Activated B cell treated with CpG ODN at 0.5 μM for 24 hours (primary cell): ENCODE measurements around the gene IGF1R. TPM values are rescaled to one million over a fixed set of nuclear protein-coding genes. Genes with fewer than 3 reads are reported as not detected.

Source experiments
- ATAC-seq: fragments of 200-7000 bp; cut with Tn5 transposase; one replicate; pipeline ENCODE4 v1.10.0; 2021; ENCODE audit warnings: low read depth, mild to moderate bottlenecking, moderate library complexity
- CTCF ChIA-PET: fragments of 350-600 bp; sonication (Branson Sonifier 250); formaldehyde crosslinking; loops from one replicate; lab custom pipeline; 2021; ENCODE audit warnings: antibody characterized with exemption; lab: Charles Lee
- POLR2A ChIA-PET: fragments of 350-600 bp; sonication (Branson Sonifier 250); formaldehyde crosslinking; loops from one replicate; lab custom pipeline; 2021; ENCODE audit warnings: antibody characterized with exemption; lab: Charles Lee
- DNase-seq: peaks from one replicate; pipeline ENCODE4 v3.0.0; 2022
- H3K27ac Mint-ChIP-seq: one replicate; pipeline ENCODE4 v1.8.0; 2020; ENCODE audit warnings: mixed read lengths
- H3K27me3 Mint-ChIP-seq: one replicate; pipeline ENCODE4 v1.8.0; 2021; ENCODE audit warnings: mixed read lengths
- H3K36me3 Mint-ChIP-seq: one replicate; pipeline ENCODE4 v1.8.0; 2021; ENCODE audit warnings: low read depth, mixed read lengths
- H3K4me1 Mint-ChIP-seq: one replicate; pipeline ENCODE4 v1.8.0; 2021; ENCODE audit warnings: mixed read lengths
- H3K4me3 Mint-ChIP-seq: one replicate; pipeline ENCODE4 v1.8.0; 2020; ENCODE audit warnings: mild to moderate bottlenecking, mixed read lengths
- H3K9me3 Mint-ChIP-seq: one replicate; pipeline ENCODE4 v1.8.0; 2020; ENCODE audit warnings: mixed read lengths
- intact Hi-C: fragments of 100-400 bp; cut with micrococcal nuclease; formaldehyde crosslinking; loops from one replicate; pipeline ENCODE4 v1.15.1; 2024
- total RNA-seq: library from RNA; stranded (reverse); gene quantifications from 2 replicates; pipeline ENCODE4 v1.2.3, GENCODE V29; 2022
- TF ChIP-seq, protein P1 (sequence below): fragments of 200-600 bp; IDR thresholded peaks from one replicate; pipeline ENCODE4 v1.8.0; 2022; ENCODE audit warnings: antibody characterized with exemption, mild to moderate bottlenecking

Gene IGF1R
- total RNA-seq, 1 donor from 2014 or later, result 6.7 TPM

- no peak for ATAC-seq
- no peak overlapping the region for H3K4me3 Mint-ChIP-seq
- H3K27me3 Mint-ChIP-seq, result peaks cover 10% of the 10 kb centered on the region
- DNase-seq, result no peak
- peaks cover 9% of the 10 kb centered on the region for H3K4me1 Mint-ChIP-seq
- H3K27ac Mint-ChIP-seq, result no peak overlapping the region
- CTCF ChIA-PET, result interaction anchor here (1.5 kb wide), 1 partner anchor 9 kb away, joined by 5 read pairs; no protein-coding TSS in a partner anchor
- TF ChIP-seq, protein P1, sequence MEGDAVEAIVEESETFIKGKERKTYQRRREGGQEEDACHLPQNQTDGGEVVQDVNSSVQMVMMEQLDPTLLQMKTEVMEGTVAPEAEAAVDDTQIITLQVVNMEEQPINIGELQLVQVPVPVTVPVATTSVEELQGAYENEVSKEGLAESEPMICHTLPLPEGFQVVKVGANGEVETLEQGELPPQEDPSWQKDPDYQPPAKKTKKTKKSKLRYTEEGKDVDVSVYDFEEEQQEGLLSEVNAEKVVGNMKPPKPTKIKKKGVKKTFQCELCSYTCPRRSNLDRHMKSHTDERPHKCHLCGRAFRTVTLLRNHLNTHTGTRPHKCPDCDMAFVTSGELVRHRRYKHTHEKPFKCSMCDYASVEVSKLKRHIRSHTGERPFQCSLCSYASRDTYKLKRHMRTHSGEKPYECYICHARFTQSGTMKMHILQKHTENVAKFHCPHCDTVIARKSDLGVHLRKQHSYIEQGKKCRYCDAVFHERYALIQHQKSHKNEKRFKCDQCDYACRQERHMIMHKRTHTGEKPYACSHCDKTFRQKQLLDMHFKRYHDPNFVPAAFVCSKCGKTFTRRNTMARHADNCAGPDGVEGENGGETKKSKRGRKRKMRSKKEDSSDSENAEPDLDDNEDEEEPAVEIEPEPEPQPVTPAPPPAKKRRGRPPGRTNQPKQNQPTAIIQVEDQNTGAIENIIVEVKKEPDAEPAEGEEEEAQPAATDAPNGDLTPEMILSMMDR, result no peak
- POLR2A ChIA-PET, result interaction anchor here (0.7 kb wide), 1 partner anchor 19 kb away, joined by 6 read pairs; no protein-coding TSS in a partner anchor
- intact Hi-C loops, result no loop called here
- H3K36me3 Mint-ChIP-seq, result no peaks in the 10 kb centered on the region
- no peaks in the 10 kb centered on the region for H3K9me3 Mint-ChIP-seq
Measured at GRCh38 chr15:98872774-98873173, 224.4 kb downstream of the IGF1R start.

DNA sequence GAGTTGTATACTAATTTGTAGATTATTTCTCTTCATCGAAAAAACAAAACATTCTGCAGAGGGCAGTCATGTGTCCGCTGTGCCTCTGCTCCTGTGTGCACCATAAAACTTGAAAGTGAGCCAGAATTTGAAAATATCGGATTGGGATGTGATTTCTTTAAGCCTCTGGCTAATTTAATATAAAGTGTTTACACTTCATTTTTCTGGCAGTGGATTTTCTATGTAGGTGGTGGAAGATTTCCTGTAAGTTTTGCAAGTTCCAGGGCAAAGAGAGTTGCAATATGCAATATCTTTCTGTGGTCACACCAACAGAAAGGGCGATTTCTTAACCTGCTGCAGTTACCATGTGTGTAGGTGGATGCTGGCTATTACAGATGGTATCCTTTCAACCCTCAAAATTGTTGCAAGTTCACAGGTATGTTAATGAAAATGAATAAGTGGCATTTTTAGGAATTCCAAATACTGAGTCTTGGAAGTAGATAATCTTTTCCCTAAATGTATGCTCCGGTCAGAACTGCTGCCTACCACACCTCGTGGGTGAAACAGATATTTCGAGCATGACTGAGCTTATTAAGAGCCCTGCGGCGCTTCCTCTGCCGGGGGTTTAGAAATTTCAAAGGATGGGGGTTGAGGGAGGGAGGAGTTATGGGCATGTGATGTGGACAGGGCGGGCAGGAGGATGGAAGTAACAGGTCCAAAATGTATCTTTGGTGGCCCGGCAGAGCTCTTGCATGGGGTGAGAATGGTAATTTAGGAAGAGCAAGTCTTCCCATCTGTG lies 225.3 kb downstream of the IGF1R start:
- peaks cover 10% of the 10 kb centered on the region for H3K27me3 Mint-ChIP-seq
- no peak for ATAC-seq

GRCh38 chr15:98874370-98874769 lies 226.0 kb downstream of the IGF1R start:
- Mint-ChIP-seq H3K27me3 (peaks cover 10% of the 10 kb centered on the region), H3K36me3 (no peaks in the 10 kb centered on the region), H3K4me1 (peaks cover 11% of the 10 kb centered on the region), H3K4me3 (no peak overlapping the region), H3K9me3 (no peaks in the 10 kb centered on the region), H3K27ac (no peak overlapping the region)
- ChIA-PET CTCF (no interaction called here), POLR2A (no interaction called here)
- no peak for DNase-seq
- TF ChIP-seq, protein P1, result no peak
- intact Hi-C loops, result no loop called here
- ATAC-seq, result no peak

More for the DNA sequence above, 225.3 kb downstream of the IGF1R start:
- Mint-ChIP-seq H3K9me3 (no peaks in the 10 kb centered on the region), H3K27ac (no peak overlapping the region), H3K36me3 (no peaks in the 10 kb centered on the region), H3K4me1 (peaks cover 9% of the 10 kb centered on the region), H3K4me3 (no peak overlapping the region)
- POLR2A ChIA-PET, result interaction anchor here (0.7 kb wide), 1 partner anchor 20 kb away, joined by 6 read pairs; no protein-coding TSS in a partner anchor
- intact Hi-C loops, result no loop called here
- TF ChIP-seq, protein P1, result no peak
- CTCF ChIA-PET, result interaction anchor here (1.5 kb wide), 1 partner anchor 8 kb away, joined by 5 read pairs; no protein-coding TSS in a partner anchor
- DNase-seq, result no peak

DNA sequence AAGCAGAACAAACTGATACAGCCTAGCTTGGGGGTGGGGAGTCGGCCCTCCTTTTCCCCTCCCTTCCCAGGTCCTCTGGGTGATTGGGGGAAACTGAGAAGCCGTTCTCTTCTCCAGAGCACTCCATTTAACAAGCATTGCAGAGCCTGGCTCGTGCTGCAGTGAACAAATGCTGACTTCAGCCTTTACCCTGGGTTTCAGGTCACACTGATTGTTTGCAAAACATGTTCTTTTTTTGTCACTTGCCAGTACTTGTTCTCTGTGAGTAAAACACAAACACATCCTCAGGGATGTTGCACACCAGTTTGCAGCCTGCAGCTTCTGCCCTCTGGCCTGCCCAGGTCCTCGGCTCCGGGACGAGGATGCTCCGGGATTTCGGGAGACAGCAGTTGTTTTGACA lies 226.4 kb downstream of the IGF1R start:
- ChIA-PET CTCF (no interaction called here), POLR2A (no interaction called here)
- H3K4me3 Mint-ChIP-seq, result no peak overlapping the region
- no peaks in the 10 kb centered on the region for H3K36me3 Mint-ChIP-seq
- DNase-seq (no peak), ATAC-seq (no peak)
- H3K27me3 Mint-ChIP-seq, result peaks cover 10% of the 10 kb centered on the region
- intact Hi-C loops, result no loop called here
- TF ChIP-seq, protein P1, result no peak
- no peak overlapping the region for H3K27ac Mint-ChIP-seq
- no peaks in the 10 kb centered on the region for H3K9me3 Mint-ChIP-seq
- H3K4me1 Mint-ChIP-seq, result peaks cover 11% of the 10 kb centered on the region

- no peak for ATAC-seq
- CTCF ChIA-PET, result no interaction called here
Measured at GRCh38 chr15:98875309-98875708, 227.0 kb downstream of the IGF1R start.

More at GRCh38 chr15:98875309-98875708, 227.0 kb downstream of the IGF1R start:
- intact Hi-C loops, result no loop called here
- Mint-ChIP-seq H3K27me3 (peaks cover 10% of the 10 kb centered on the region), H3K4me1 (peaks cover 11% of the 10 kb centered on the region), H3K9me3 (no peaks in the 10 kb centered on the region), H3K36me3 (no peaks in the 10 kb centered on the region), H3K4me3 (no peak overlapping the region), H3K27ac (no peak overlapping the region)
- no peak for DNase-seq
- POLR2A ChIA-PET, result no interaction called here
- TF ChIP-seq, protein P1, result no peak
